GM12878 (cell line): ENCODE results near the gene PCTP.

ENCODE experiments used
- BACH1 ChIP-seq: fragments of 450-650 bp; IDR thresholded peaks from 2 replicates; pipeline ENCODE4 v1.6.1; 2017; ENCODE audit warnings: mild to moderate bottlenecking, borderline replicate concordance
- FOXK2 ChIP-seq: fragments of 450-650 bp; IDR thresholded peaks from 2 replicates; pipeline ENCODE4 v1.6.1; 2017; ENCODE audit warnings: mild to moderate bottlenecking, moderate library complexity
- POLR2A ChIP-seq: IDR thresholded peaks from 2 replicates; pipeline ENCODE4 v1.6.1; 2011; ENCODE audit warnings: low read depth, mild to moderate bottlenecking, low read length
- RCOR1 ChIP-seq: conservative IDR thresholded peaks from 2 replicates; pipeline ENCODE4 v1.6.1; 2012; ENCODE audit warnings: low read depth, low read length, improper control_type of control experiment
- SUZ12 ChIP-seq: fragments of 200-600 bp; sonication (generic); IDR thresholded peaks from one replicate; pipeline ENCODE4 v1.6.1; 2018; ENCODE audit warnings: antibody characterized with exemption, mild to moderate bottlenecking; ENCODE audit not compliant: unreplicated experiment

DNA sequence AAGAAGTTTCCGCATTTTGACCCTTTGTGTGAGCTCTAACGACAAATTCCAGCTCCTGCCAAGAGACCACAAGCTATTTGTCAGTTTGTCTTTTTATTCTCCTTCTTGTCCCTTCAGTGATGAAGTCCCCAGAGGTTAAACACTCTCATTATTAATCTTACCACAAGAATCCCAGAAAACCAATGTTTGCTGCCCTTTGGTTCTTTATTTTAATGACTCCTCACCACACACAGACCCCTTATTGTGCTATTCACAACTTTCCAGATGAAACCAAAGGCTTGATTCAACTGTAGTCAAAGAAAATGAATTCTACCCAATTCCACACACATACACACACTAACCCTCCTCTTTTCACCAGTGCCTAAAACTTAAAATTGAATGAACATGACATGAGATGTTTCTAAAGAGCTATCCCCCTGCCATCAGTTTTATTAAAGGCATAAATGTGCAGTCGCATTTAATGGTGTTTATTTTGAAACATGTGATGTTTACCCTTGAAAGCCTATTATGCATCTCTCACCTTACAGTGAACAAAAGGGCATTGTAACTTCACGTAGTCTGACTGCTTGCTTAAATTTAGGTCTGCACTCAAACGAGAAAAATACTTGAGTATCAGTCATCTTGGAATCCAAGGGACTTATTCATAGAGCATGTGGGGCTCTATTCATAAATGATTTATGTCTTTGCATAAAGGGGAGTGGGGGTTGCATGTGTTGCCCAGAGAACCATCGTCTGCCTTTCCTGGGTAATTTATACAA lies 44.1 kb downstream of the PCTP start:
- TF ChIP-seq RCOR1, result no peak
- TF ChIP-seq BACH1, result no peak
- TF ChIP-seq FOXK2, result no peak
- TF ChIP-seq POLR2A, result no peak
- no peak for TF ChIP-seq SUZ12
